K562 (cell line): ENCODE measurements around the gene RASIP1. TPM values are rescaled to one million over a fixed set of nuclear protein-coding genes. Genes with fewer than 3 reads are reported as not detected.

Experiments used
- ATAC-seq: fragments of 200-7000 bp; cut with Tn5 transposase; 3 replicates; pipeline ENCODE4 v1.9.1; 2020; ENCODE audit warnings: moderate library complexity
- BruUV-seq: library from RNA; stranded (reverse); fragments of 400-500 nt; replicated peaks from 2 replicates; lab custom pipeline; 2021; lab: Mats Ljungman, UMichigan
- CTCF ChIA-PET: fragments of 300-600 bp; formaldehyde crosslinking; extraction: SDS; loops from one replicate; lab custom pipeline; 2021; ENCODE audit warnings: low intra/inter-chr PET ratio; lab: Yijun Ruan, JAX
- POLR2A ChIA-PET: fragments of 300-600, 350-650 bp; sonication (Branson Sonifier 250); formaldehyde crosslinking; extraction: SDS; loops from one replicate; lab custom pipeline; 2021; ENCODE audit warnings: antibody characterized with exemption, inconsistent platforms; lab: Yijun Ruan, JAX
- DNase-seq, 4 experiments: peaks; one replicate each; pipeline versions ENCODE4 v3.0.0 to v3.0.0-alpha.2; 2011 to 2018; ENCODE audit warnings: low spot score in 3 of 4, mixed read lengths in 3 of 4; ENCODE audit errors: extremely low read depth in 1 of 4
- FAIRE-seq: peaks from 2 replicates; lab custom pipeline; 2011; peaks lifted over from hg19 to GRCh38; lab: Jason Lieb, UNC
- H2AFZ ChIP-seq: 2 replicates; pipeline ENCODE4 v1.6.0; 2011; ENCODE audit warnings: low read depth, low read length, control low read depth, inconsistent platforms
- H3K27ac ChIP-seq: fragments of 200-600 bp; 3 replicates; pipeline ENCODE4 v1.8.0; 2011; ENCODE audit warnings: low read depth, mild to moderate bottlenecking, control low read depth, inconsistent platforms, low read length, moderate library complexity, mixed read lengths; ENCODE audit errors: extremely low read depth
- H3K27me3 ChIP-seq, 2 experiments: fragments of 300-600 bp in 1 of 2; 2 replicates in 1 of 2; 3 replicates in 1 of 2; pipeline versions ENCODE4 v1.6.0 to v1.8.0; 2011; ENCODE audit warnings: inconsistent platforms in 2 of 2, low read length in 2 of 2, mild to moderate bottlenecking in 1 of 2, mixed read lengths in 1 of 2, moderate library complexity in 1 of 2; ENCODE audit not compliant: control insufficient read depth in 2 of 2, insufficient read depth in 2 of 2
- H3K36me3 ChIP-seq: fragments of 300-600 bp; 3 replicates; pipeline ENCODE4 v1.8.0; 2011; ENCODE audit warnings: mild to moderate bottlenecking, low read length, inconsistent platforms; ENCODE audit not compliant: control insufficient read depth, insufficient read depth
- H3K4me1 ChIP-seq, 2 experiments: fragments of 200-600 bp in 1 of 2; replicated peaks in 1 of 2; 2 replicates in 1 of 2; 3 replicates in 1 of 2; pipeline versions ENCODE4 v1.5.1 to v1.8.0; 2011; ENCODE audit warnings: inconsistent platforms in 2 of 2, low read length in 2 of 2, mild to moderate bottlenecking in 1 of 2, mixed read lengths in 1 of 2, moderate library complexity in 1 of 2; ENCODE audit not compliant: control insufficient read depth in 2 of 2, insufficient read depth in 2 of 2
- H3K4me2 ChIP-seq: 2 replicates; pipeline ENCODE4 v1.6.1; 2011; ENCODE audit warnings: low read length, control low read depth, inconsistent platforms, mixed read lengths; ENCODE audit not compliant: insufficient read depth
- H3K4me3 ChIP-seq: fragments of 200-600 bp; sonication (generic), shearing (Covaris generic); 2 replicates; pipeline ENCODE4 v1.5.1; 2016; ENCODE audit warnings: control low read depth, inconsistent platforms
- H3K79me2 ChIP-seq: fragments of 200-600 bp; 3 replicates; pipeline ENCODE4 v1.8.0; 2011; ENCODE audit warnings: low read length, inconsistent platforms; ENCODE audit not compliant: control insufficient read depth, insufficient read depth
- H3K9ac ChIP-seq, 2 experiments: 2 replicates each; pipeline versions ENCODE4 v1.6.0 to v1.6.1; 2011; ENCODE audit warnings: low read depth in 2 of 2, low read length in 2 of 2, control low read depth in 1 of 2, inconsistent platforms in 1 of 2, mild to moderate bottlenecking in 1 of 2, mixed read lengths in 1 of 2; ENCODE audit not compliant: insufficient read depth in 1 of 2
- H3K9me1 ChIP-seq: one replicate; pipeline ENCODE4 v1.6.0; 2011; ENCODE audit warnings: inconsistent platforms, mild to moderate bottlenecking, low read length, moderate library complexity; ENCODE audit not compliant: control insufficient read depth, insufficient read depth
- H3K9me3 ChIP-seq: replicated peaks from 2 replicates; pipeline ENCODE4 v1.5.1; 2011; ENCODE audit warnings: low read depth, low read length, inconsistent platforms; ENCODE audit not compliant: control insufficient read depth, insufficient read depth
- H4K20me1 ChIP-seq: replicated peaks from 2 replicates; pipeline ENCODE4 v1.6.1; 2011; ENCODE audit warnings: low read length, inconsistent platforms, mixed read lengths; ENCODE audit not compliant: control insufficient read depth, insufficient read depth
- FOXK1 ChIP-seq: sonication (generic); formaldehyde crosslinking; IDR thresholded peaks from 2 replicates; pipeline ENCODE4 v1.8.0; 2022; ENCODE audit warnings: missing genetic modification reagents, mild to moderate bottlenecking, borderline replicate concordance
- NRF1 ChIP-seq, 2 experiments: fragments of 450-650 bp; IDR thresholded peaks in 1 of 2; conservative IDR thresholded peaks in 1 of 2; 2 replicates each; pipeline ENCODE4 v1.6.1; 2014; ENCODE audit warnings: mild to moderate bottlenecking in 2 of 2
- TFE3 ChIP-seq: fragments of 450-650 bp; formaldehyde crosslinking; IDR thresholded peaks from 2 replicates; pipeline ENCODE4 v1.4.0; 2020; ENCODE audit warnings: mild to moderate bottlenecking, mixed read lengths
- WGBS: fragments of 100-300 bp; shearing (Covaris generic); methylation state at CpG from one replicate; pipeline ENCODE4 v1.1.6; 2016; ENCODE audit warnings: low coverage, mixed read lengths; ENCODE audit not compliant: insufficient coverage; ENCODE audit errors: missing lambda C conversion rate; 5-methylcytosine and 5-hydroxymethylcytosine counted together
- in situ Hi-C: fragments of 300-500 bp; cut with MboI; formaldehyde crosslinking; loops from 4 replicates; pipeline ENCODE4 v1.15.0; 2018; ENCODE audit warnings: inconsistent platforms, mixed read lengths
- intact Hi-C: fragments of 100-400 bp; cut with micrococcal nuclease; formaldehyde crosslinking; loops from 2 replicates; pipeline ENCODE4 v1.14.2; 2022
- polyA plus RNA-seq, 8 experiments: library from polyadenylated mRNA; depleted of rRNA in 4 of 8; stranded (reverse) in 5 of 8; unstranded in 3 of 8; fragments of >200 nt; fragmentation: Nextera tagmentation in 2 of 8; fragmentation: Illumina TruSeq in 1 of 8; extraction: Ambion mirVana in 2 of 8; extraction: Trizol in 1 of 8; gene quantifications; 2 replicates each; pipeline versions ENCODE4 v1.2.1 to v1.2.3, GENCODE V29; 2011 to 2014; ENCODE audit warnings: inconsistent platforms in 1 of 8, missing spikeins in 1 of 8
- total RNA-seq, 7 experiments: library from RNA; depleted of rRNA in 6 of 7; stranded (reverse); fragments of >200 nt in 6 of 7; fragmentation: Illumina TruSeq in 2 of 7; extraction: Trizol in 2 of 7; gene quantifications; 2 replicates each; pipeline versions ENCODE4 v1.2.1 to v1.2.3, GENCODE V29; 2011 to 2021; ENCODE audit warnings: low replicate concordance in 1 of 7

The RASIP1 gene
- total and polyA plus RNA-seq, 9 of the 15 experiments (the other 6 are each of a cell fraction or from before 2014, with no cell fraction given), result 0.20 to 4.7 (median 1.5) TPM

- intact Hi-C loops (no loop called here), in situ Hi-C loops (no loop called here)
- peaks cover 0 to 10% of the 10 kb centered on the region in 2 experiments; a peak in 3 of 5 replicates for H3K4me1 ChIP-seq
- H3K4me3 ChIP-seq, result no peak overlapping the region
- H3K9me3 ChIP-seq, result no peaks in the 10 kb centered on the region
- 75% methylated on average over 13 of the region's 13 CpGs for WGBS
- no peaks in the 10 kb centered on the region for H3K36me3 ChIP-seq
- no peaks in the 10 kb centered on the region for H4K20me1 ChIP-seq
- no peak for DNase-seq
- no peak for FAIRE-seq
- H2AFZ ChIP-seq, result no peak overlapping the region
- no peaks in the 10 kb centered on the region for H3K27me3 ChIP-seq
- ChIA-PET CTCF (no interaction called here), POLR2A (no interaction called here)
- no TSS peak for BruUV-seq
- no peaks in the 10 kb centered on the region for H3K9me1 ChIP-seq
- TF ChIP-seq NRF1 (conservative IDR thresholded peaks at IDR 0.05 in 1 of 2, IDR thresholded peaks at IDR 0.05 in 1 of 2) (no peak), FOXK1 (CRISPR knock-in tag) (no peak), TFE3 (CRISPR knock-in tag) (peak; percentile 58)
- H3K27ac ChIP-seq, result no peak overlapping the region
- no peaks in the 10 kb centered on the region for H3K79me2 ChIP-seq
- H3K9ac ChIP-seq, result no peak overlapping the region
- no peak overlapping the region for H3K4me2 ChIP-seq
- ATAC-seq, result no peak
Observed at GRCh38 chr19:48772503-48772953, 32.1 kb upstream of the RASIP1 start.
